DOHH2 (cell line): ENCODE measurements around the gene CYP1A2.

Experiments used
- CTCF ChIP-seq: fragments of 200-600 bp; sonication (generic); IDR thresholded peaks from one replicate; pipeline ENCODE4 v1.5.1; 2014; ENCODE audit warnings: antibody characterized with exemption, mild to moderate bottlenecking, low read depth, low read length; ENCODE audit not compliant: poor library complexity, severe bottlenecking
- EZH2phosphoT487 ChIP-seq: fragments of 200-600 bp; sonication (generic); IDR thresholded peaks from 2 replicates; pipeline ENCODE4 v1.6.1; 2017; ENCODE audit warnings: borderline replicate concordance, mild to moderate bottlenecking, antibody characterized with exemption, low read length, moderate library complexity, mixed read lengths

- TF ChIP-seq CTCF (no peak), EZH2phosphoT487 (no peak)
These were observed 26.1 kb upstream of the CYP1A2 start for GRCh38 chr15:74722591-74722990.
